PC-9 (cell line): ENCODE results near the gene ADAT3. TPM values are rescaled to one million over a fixed set of nuclear protein-coding genes. Genes with fewer than 3 reads are reported as not detected.

ENCODE experiments used
- BruUV-seq: library from RNA; stranded (reverse); fragments of 400-500 nt; replicated peaks from 2 replicates; lab custom pipeline; 2021; lab: Mats Ljungman, UMichigan
- CTCF ChIA-PET: fragments of 300-600 bp; sonication (Branson Sonifier 250); formaldehyde crosslinking; loops from one replicate; lab custom pipeline; 2022; ENCODE audit warnings: antibody characterized with exemption; lab: Charles Lee
- POLR2A ChIA-PET: fragments of 300-600 bp; sonication (Branson Sonifier 250); formaldehyde crosslinking; loops from one replicate; lab custom pipeline; 2022; ENCODE audit warnings: antibody characterized with exemption; ENCODE audit not compliant: unreplicated experiment; lab: Charles Lee
- DNase-seq, 2 experiments: peaks; one replicate each; pipeline versions ENCODE4 v3.0.0 to v3.0.0-alpha.2; 2015 to 2022; ENCODE audit warnings: mixed read lengths in 1 of 2
- H2AFZ ChIP-seq: fragments of 200-600 bp; sonication (generic); 2 replicates; pipeline ENCODE4 v1.8.1; 2017; ENCODE audit warnings: antibody characterized with exemption
- H3F3A ChIP-seq: fragments of 200-600 bp; sonication (generic); 2 replicates; pipeline ENCODE4 v1.8.1; 2017; ENCODE audit warnings: antibody characterized with exemption, mild to moderate bottlenecking, low read depth; ENCODE audit not compliant: insufficient read depth
- H3K27ac ChIP-seq: fragments of 200-600 bp; sonication (generic); 2 replicates; pipeline ENCODE4 v1.6.1; 2016; ENCODE audit warnings: mixed run types
- H3K27me3 ChIP-seq: fragments of 200-600 bp; sonication (generic); 2 replicates; pipeline ENCODE4 v1.6.1; 2016; ENCODE audit warnings: low read depth, mixed run types; ENCODE audit not compliant: insufficient read depth
- H3K36me3 ChIP-seq: fragments of 200-600 bp; sonication (generic); 2 replicates; pipeline ENCODE4 v1.6.1; 2016; ENCODE audit warnings: low read depth, mixed run types
- H3K4me1 ChIP-seq: fragments of 200-600 bp; sonication (generic); replicated peaks from 2 replicates; pipeline ENCODE4 v1.6.1; 2016; ENCODE audit warnings: mixed run types; ENCODE audit not compliant: insufficient read depth
- H3K4me2 ChIP-seq: fragments of 200-600 bp; sonication (generic); 2 replicates; pipeline ENCODE4 v1.6.1; 2017; ENCODE audit warnings: mixed run types
- H3K4me3 ChIP-seq: fragments of 200-600 bp; sonication (generic); 2 replicates; pipeline ENCODE4 v1.6.1; 2016; ENCODE audit warnings: mixed run types
- H3K79me2 ChIP-seq: fragments of 200-600 bp; sonication (generic); 2 replicates; pipeline ENCODE4 v1.6.1; 2017; ENCODE audit warnings: low read depth, mixed run types
- H3K9me2 ChIP-seq: fragments of 200-600 bp; sonication (generic); 2 replicates; pipeline ENCODE4 v1.8.1; 2017; ENCODE audit warnings: mild to moderate bottlenecking; ENCODE audit not compliant: insufficient read depth
- H3K9me3 ChIP-seq: fragments of 200-600 bp; sonication (generic); 2 replicates; pipeline ENCODE4 v1.8.1; 2016; ENCODE audit warnings: low read depth; ENCODE audit not compliant: insufficient read depth
- H4K20me1 ChIP-seq: fragments of 200-600 bp; sonication (generic); 2 replicates; pipeline ENCODE4 v1.8.1; 2017; ENCODE audit not compliant: insufficient read depth
- EZH2 ChIP-seq: fragments of 200-600 bp; sonication (generic); IDR thresholded peaks from 2 replicates; pipeline ENCODE4 v1.8.0; 2017; ENCODE audit warnings: antibody characterized with exemption, low read depth
- intact Hi-C: fragments of 100-400 bp; cut with micrococcal nuclease; formaldehyde crosslinking; loops from one replicate; pipeline ENCODE4 v1.10.0; 2022; ENCODE audit not compliant: unreplicated experiment
- total RNA-seq: library from RNA; stranded (reverse); gene quantifications from 2 replicates; pipeline ENCODE4 v1.2.3, GENCODE V29; 2021
- TF ChIP-seq, protein P1 (sequence below): fragments of 200-600 bp; sonication (generic); conservative IDR thresholded peaks from 2 replicates; pipeline ENCODE4 v1.6.1; 2017; ENCODE audit warnings: mixed run types, antibody characterized with exemption, mild to moderate bottlenecking, moderate library complexity

The ADAT3 gene
- total RNA-seq, 1 experiment from 2014 or later, result 7.8 TPM

DNA sequence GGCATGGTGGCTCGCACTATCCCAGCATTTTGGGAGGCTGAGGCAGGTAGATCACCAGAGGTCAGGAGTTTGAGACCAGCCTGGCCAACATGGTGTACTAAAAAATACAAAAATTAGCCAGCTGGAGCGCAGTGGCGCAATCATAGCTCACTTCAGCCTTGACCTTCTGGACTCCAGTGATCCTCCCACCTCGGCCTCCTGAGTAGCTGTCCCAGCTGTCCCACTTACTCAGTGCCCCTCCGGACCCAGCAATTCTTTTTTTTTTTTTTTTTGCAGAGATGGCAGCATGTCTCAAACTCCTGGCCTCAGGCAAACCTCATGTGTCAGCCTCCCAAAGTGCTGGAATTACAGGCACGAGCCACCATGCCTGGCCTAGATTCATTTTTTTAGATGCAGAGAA lies 2.3 kb upstream of the ADAT3 start:
- TF ChIP-seq, protein P1, sequence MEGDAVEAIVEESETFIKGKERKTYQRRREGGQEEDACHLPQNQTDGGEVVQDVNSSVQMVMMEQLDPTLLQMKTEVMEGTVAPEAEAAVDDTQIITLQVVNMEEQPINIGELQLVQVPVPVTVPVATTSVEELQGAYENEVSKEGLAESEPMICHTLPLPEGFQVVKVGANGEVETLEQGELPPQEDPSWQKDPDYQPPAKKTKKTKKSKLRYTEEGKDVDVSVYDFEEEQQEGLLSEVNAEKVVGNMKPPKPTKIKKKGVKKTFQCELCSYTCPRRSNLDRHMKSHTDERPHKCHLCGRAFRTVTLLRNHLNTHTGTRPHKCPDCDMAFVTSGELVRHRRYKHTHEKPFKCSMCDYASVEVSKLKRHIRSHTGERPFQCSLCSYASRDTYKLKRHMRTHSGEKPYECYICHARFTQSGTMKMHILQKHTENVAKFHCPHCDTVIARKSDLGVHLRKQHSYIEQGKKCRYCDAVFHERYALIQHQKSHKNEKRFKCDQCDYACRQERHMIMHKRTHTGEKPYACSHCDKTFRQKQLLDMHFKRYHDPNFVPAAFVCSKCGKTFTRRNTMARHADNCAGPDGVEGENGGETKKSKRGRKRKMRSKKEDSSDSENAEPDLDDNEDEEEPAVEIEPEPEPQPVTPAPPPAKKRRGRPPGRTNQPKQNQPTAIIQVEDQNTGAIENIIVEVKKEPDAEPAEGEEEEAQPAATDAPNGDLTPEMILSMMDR, result no peak
- TF ChIP-seq EZH2, result no peak
- no TSS peak for BruUV-seq

DNA sequence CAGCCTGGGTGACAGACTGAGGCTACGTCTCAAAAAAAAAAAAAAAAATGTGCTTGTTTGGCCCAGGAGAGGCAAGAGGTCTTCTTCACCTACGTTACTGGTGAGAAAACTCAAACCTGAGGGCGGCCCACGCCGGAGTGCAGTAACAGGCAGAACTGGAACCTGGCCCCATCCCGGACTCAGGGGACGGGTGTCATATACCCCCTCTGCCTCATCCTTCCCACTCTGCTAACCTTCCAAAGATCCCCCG lies 414 bp upstream of the ADAT3 start:
- BruUV-seq, result TSS peak; percentile 72
- peaks cover 6% of the 10 kb centered on the region; the same call in 1 of the 2 replicates for H4K20me1 ChIP-seq
- intact Hi-C loops, result loop anchor here (2.0 kb wide), 1 partner anchor 40 kb away; no protein-coding TSS in a partner anchor
- H3K9me3 ChIP-seq, result no peaks in the 10 kb centered on the region
- no peak overlapping the region for H2AFZ ChIP-seq
- H3K27ac ChIP-seq, result peak overlapping the region; percentile 96
- TF ChIP-seq EZH2, result no peak
- TF ChIP-seq, protein P1, result no peak
- DNase-seq, result no peak
- POLR2A ChIA-PET, result interaction anchor here (0.6 to 0.7 kb wide), 4 partner anchors 30 to 626 kb away, joined by 3 to 4 read pairs (median 3); partner anchors contain the start of gene GADD45B
- no peaks in the 10 kb centered on the region for H3K36me3 ChIP-seq
- peaks cover 19% of the 10 kb centered on the region for H3K4me1 ChIP-seq
- CTCF ChIA-PET, result interaction anchor here (0.6 kb wide), 1 partner anchor 558 kb away, joined by 3 read pairs; no protein-coding TSS in a partner anchor
- H3K27me3 ChIP-seq, result no peaks in the 10 kb centered on the region
- H3K4me2 ChIP-seq, result peak overlapping the region; percentile 78
- H3K4me3 ChIP-seq, result peak overlapping the region; percentile 59; the same call in 1 of the 2 replicates
- H3K79me2 ChIP-seq, result peaks cover 40% of the 10 kb centered on the region
- peaks cover 17% of the 10 kb centered on the region; the same call in 1 of the 2 replicates for H3F3A ChIP-seq
- no peaks in the 10 kb centered on the region for H3K9me2 ChIP-seq

More for the DNA sequence above, 2.3 kb upstream of the ADAT3 start:
- Histone ChIP-seq H3K27me3 (no peaks in the 10 kb centered on the region), H2AFZ (no peak overlapping the region), H3K4me2 (no peak overlapping the region), H3K4me1 (peaks cover 19% of the 10 kb centered on the region), H3K4me3 (no peak overlapping the region), H3K9me3 (no peaks in the 10 kb centered on the region), H3K27ac (no peak overlapping the region), H4K20me1 (peaks cover 4% of the 10 kb centered on the region; the same call in 1 of the 2 replicates), H3F3A (peaks cover 21% of the 10 kb centered on the region; the same call in 1 of the 2 replicates), H3K79me2 (peaks cover 22% of the 10 kb centered on the region), H3K36me3 (no peaks in the 10 kb centered on the region), H3K9me2 (no peaks in the 10 kb centered on the region)
- CTCF ChIA-PET, result interaction anchor here (0.6 kb wide), 1 partner anchor 261 kb away, joined by 3 read pairs; the partner anchor contains the start of gene DOT1L
- DNase-seq, result no peak
- POLR2A ChIA-PET, result interaction anchor here (0.6 kb wide), 1 partner anchor 252 kb away, joined by 3 read pairs; no protein-coding TSS in a partner anchor
- intact Hi-C loops, result no loop called here

DNA sequence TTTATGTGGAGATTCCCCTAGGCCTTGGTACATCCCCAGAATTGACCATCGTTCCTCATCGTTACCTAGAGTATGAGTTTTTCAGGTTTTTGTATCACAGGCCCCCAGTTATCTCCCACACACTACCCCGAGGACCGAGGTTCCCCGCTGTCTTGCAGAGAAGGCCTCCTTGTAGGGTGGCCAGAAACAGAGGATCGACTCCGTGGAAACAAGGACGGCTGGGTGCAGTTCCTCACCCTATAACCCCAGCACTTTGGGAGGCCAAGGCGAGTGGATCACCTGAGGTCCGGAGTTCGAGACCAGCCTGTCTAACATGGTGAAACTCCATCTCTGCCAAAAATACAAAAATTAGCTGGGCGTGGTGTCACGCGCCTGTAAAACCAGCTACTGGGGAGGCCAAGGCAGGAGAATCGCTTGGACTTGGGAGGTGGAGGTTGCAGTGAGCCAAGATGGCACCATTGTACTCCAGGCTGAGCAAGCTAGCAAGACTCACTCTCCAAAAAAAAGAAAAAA lies 720 bp downstream of the ADAT3 start:
- no peak for DNase-seq
- TF ChIP-seq EZH2, result no peak
- TF ChIP-seq, protein P1, result no peak
- intact Hi-C loops, result loop anchor here (2.0 kb wide), 1 partner anchor 41 kb away; no protein-coding TSS in a partner anchor
- ChIA-PET CTCF (no interaction called here), POLR2A (interaction anchor here (0.5 to 0.6 kb wide), 2 partner anchors 415 to 1047 kb away, joined by 3 to 16 read pairs; partner anchors contain the start of gene REEP6)
- peak overlapping the region; percentile 59 for H3K4me3 ChIP-seq
- H2AFZ ChIP-seq, result peak overlapping the region; percentile 71
- peaks cover 50% of the 10 kb centered on the region for H3K79me2 ChIP-seq
- H3K27ac ChIP-seq, result peak overlapping the region; percentile 51; the same call in 1 of the 2 replicates
- H3K4me2 ChIP-seq, result peak overlapping the region; percentile 92
- H3F3A ChIP-seq, result peaks cover 17% of the 10 kb centered on the region; the same call in 1 of the 2 replicates
- BruUV-seq, result no TSS peak
- H3K4me1 ChIP-seq, result peaks cover 19% of the 10 kb centered on the region
- no peaks in the 10 kb centered on the region for H3K9me2 ChIP-seq
- no peaks in the 10 kb centered on the region for H3K27me3 ChIP-seq
- H4K20me1 ChIP-seq, result peaks cover 17% of the 10 kb centered on the region; the same call in 1 of the 2 replicates
- no peaks in the 10 kb centered on the region for H3K36me3 ChIP-seq
- no peaks in the 10 kb centered on the region for H3K9me3 ChIP-seq
